Uterus (tissue), 4 donors: Measurements from ENCODE around the gene CHRND. TPM values are rescaled to one million over a fixed set of nuclear protein-coding genes. Genes with fewer than 3 reads are reported as not detected.

ENCODE experiments used
- DNase-seq, 2 donors: peaks; one replicate each; pipeline ENCODE4 v3.0.0-alpha.2; 2019 to 2020
- H3K27ac ChIP-seq, 2 donors: fragments of 200-600 bp; sonication (generic); 1 replicate in 1 of 2; 2 replicates in 1 of 2; pipeline ENCODE4 v1.5.1; 2016 to 2018
- H3K27me3 ChIP-seq, 2 donors: fragments of 200-600 bp; sonication (generic); one replicate each; pipeline ENCODE4 v1.5.1; 2018 to 2019; ENCODE audit warnings: control low read depth in 1 of 2
- H3K36me3 ChIP-seq, 2 donors: fragments of 200-600 bp; sonication (generic); one replicate each; pipeline ENCODE4 v1.5.1; 2019; ENCODE audit warnings: control low read depth in 1 of 2
- H3K4me1 ChIP-seq, 2 donors: fragments of 200-600 bp; sonication (generic); one replicate each; pipeline ENCODE4 v1.5.1; 2018 to 2019; ENCODE audit warnings: control low read depth in 1 of 2
- H3K4me3 ChIP-seq, 2 donors: fragments of 200-600 bp; sonication (generic); 1 replicate in 1 of 2; 2 replicates in 1 of 2; pipeline ENCODE4 v1.5.1; 2018 to 2019; ENCODE audit warnings: mild to moderate bottlenecking in 1 of 2
- H3K9me3 ChIP-seq, 2 donors: fragments of 200-600 bp; sonication (generic); one replicate each; pipeline ENCODE4 v1.5.1; 2019; ENCODE audit warnings: control low read depth in 1 of 2
- POLR2A ChIP-seq, 2 donors: fragments of 450-650 bp; IDR thresholded peaks; one replicate each; pipeline ENCODE4 v1.6.1; 2016; ENCODE audit warnings: antibody characterized with exemption in 2 of 2, mild to moderate bottlenecking in 1 of 2, moderate library complexity in 1 of 2
- intact Hi-C: fragments of 100-400 bp; cut with DNase I; formaldehyde crosslinking; loops from one replicate; pipeline ENCODE4 v1.15.1; 2023; ENCODE audit warnings: low total_unique reads
- total RNA-seq, 4 donors: library from RNA; depleted of rRNA in 3 of 4; stranded (reverse); fragments of >200 nt in 3 of 4; gene quantifications; one replicate each; pipeline versions ENCODE4 v1.1.0 to v1.2.4, GENCODE V29; 2014 to 2023
- TF ChIP-seq, protein P1 (sequence below), 4 experiments: fragments of 200-600 bp in 2 of 4; fragments of 450-650 bp in 2 of 4; sonication (generic) in 2 of 4; IDR thresholded peaks; one replicate each; pipeline ENCODE4 v1.5.1; 2016 to 2019; ENCODE audit warnings: antibody characterized with exemption in 4 of 4, mild to moderate bottlenecking in 2 of 4, moderate library complexity in 1 of 4
- donor health status: DM: yes; HTN: yes; CAD: no.

CHRND gene
- total RNA-seq, 4 donors from 2014 or later: not detected

DNA sequence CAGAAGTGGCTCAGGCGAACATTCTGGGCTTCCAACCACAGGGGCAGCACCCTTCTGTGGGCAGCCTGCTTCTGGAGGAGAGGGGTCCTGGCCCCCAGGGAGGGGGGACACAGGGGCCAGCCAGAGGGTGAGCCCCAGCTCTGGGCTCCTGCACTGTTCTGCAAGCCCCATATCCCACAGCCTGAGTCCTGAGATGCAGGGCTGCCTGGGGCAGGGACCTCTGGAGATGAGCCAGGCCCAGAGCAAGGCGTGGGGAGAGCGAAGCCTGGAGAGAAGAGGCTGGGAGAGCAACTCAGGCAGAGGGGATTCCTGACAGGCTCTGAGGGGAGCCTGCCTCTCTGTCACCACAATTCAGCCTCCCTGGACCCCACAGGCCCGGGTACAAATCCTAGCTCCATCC, 19.3 kb upstream of the CHRND start:
- Histone ChIP-seq H3K4me3 (no peak overlapping the region), H3K27ac (no peak overlapping the region), H3K36me3 (no peaks in the 10 kb centered on the region), H3K9me3 (no peaks in the 10 kb centered on the region), H3K27me3 (no peaks in the 10 kb centered on the region), H3K4me1 (peaks cover 0 to 3% of the 10 kb centered on the region in 2 donors)
- intact Hi-C loops: no loop called here
- TF ChIP-seq POLR2A (IDR thresholded peaks at IDR 0.05): no peak
- TF ChIP-seq, protein P1, sequence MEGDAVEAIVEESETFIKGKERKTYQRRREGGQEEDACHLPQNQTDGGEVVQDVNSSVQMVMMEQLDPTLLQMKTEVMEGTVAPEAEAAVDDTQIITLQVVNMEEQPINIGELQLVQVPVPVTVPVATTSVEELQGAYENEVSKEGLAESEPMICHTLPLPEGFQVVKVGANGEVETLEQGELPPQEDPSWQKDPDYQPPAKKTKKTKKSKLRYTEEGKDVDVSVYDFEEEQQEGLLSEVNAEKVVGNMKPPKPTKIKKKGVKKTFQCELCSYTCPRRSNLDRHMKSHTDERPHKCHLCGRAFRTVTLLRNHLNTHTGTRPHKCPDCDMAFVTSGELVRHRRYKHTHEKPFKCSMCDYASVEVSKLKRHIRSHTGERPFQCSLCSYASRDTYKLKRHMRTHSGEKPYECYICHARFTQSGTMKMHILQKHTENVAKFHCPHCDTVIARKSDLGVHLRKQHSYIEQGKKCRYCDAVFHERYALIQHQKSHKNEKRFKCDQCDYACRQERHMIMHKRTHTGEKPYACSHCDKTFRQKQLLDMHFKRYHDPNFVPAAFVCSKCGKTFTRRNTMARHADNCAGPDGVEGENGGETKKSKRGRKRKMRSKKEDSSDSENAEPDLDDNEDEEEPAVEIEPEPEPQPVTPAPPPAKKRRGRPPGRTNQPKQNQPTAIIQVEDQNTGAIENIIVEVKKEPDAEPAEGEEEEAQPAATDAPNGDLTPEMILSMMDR (IDR thresholded peaks at IDR 0.05): no peak
- no peak for DNase-seq

DNA sequence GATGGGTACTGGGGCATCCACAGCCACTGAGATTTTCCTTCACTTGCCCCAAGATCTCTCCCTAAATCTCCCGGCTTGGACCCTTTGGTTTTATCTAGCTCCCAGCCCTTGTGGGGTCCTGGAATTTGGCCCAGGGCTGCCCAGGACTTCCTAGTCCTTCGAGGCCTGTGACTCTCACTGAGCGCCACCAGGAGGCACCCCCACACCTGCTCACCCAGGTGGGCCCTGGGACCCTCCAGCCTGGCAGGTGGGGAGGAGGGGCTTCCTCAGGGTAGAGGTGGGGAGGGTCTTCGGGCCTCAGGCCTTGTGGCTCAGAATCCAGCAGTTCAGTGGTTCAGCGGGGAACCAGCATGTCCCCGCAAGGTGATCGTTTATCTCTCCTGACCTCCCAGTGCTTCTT, 17.7 kb upstream of the CHRND start:
- Histone ChIP-seq H3K9me3 (no peaks in the 10 kb centered on the region), H3K4me3 (no peak overlapping the region), H3K27me3 (no peaks in the 10 kb centered on the region), H3K4me1 (peaks cover 0 to 3% of the 10 kb centered on the region in 2 donors), H3K27ac (no peak overlapping the region), H3K36me3 (no peaks in the 10 kb centered on the region)
- TF ChIP-seq, protein P1 (IDR thresholded peaks at IDR 0.05): no peak
- TF ChIP-seq POLR2A (IDR thresholded peaks at IDR 0.05): no peak
- DNase-seq: no peak
- intact Hi-C loops: no loop called here

DNA sequence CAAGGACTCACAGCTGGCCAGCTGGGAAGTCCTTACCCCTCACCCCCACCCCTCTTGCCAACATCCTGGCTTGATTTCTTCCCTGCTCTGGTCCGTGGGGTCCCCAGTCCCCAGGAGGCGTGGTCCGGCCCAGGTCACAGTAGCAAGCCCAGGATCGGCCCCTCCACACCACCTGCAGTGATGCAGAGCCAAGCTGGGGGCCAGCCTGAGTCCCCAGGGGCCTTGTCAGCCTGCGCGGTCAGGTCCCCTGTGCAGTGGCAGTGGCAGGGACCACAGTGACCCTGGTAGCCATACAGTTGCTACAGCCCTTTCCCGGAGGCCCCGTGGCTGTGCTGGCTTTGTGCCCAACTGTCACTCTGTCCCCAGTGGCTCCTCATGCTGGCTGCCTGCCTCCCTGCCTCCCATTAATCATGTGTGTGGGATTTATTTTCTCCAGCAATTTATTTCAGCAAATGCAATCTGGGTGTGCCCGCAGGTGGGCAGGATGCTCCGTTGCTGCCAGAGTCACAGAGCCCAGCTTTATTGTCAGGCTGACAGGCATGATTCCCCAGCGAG, 14.5 kb upstream of the CHRND start:
- Histone ChIP-seq H3K4me1 (no peaks in the 10 kb centered on the region), H3K27ac (no peak overlapping the region), H3K27me3 (no peaks in the 10 kb centered on the region), H3K4me3 (no peak overlapping the region), H3K9me3 (no peaks in the 10 kb centered on the region), H3K36me3 (no peaks in the 10 kb centered on the region)
- intact Hi-C loops: no loop called here
- DNase-seq: no peak
- TF ChIP-seq, protein P1 (IDR thresholded peaks at IDR 0.05): no peak
- no peak for TF ChIP-seq POLR2A (IDR thresholded peaks at IDR 0.05)

DNA sequence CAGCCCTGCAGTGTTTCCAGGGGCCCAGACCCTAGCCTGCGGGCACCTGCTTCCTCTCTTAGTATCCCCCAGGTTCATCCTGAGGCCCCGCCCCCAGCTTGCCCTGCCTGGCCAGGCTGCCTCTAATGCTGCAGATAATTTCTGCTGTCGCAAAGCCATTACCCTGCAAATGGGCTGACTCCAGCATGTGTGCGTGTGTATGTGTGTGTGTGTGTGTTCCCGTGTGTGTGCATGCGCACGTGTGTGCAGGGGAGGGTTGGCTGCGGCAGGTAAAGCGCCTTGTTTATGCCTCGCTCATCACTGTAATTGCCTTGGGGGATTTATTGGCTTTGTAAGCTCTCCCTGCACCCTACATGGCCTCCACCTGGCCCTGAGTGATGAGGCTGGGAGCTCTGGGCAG, 13.4 kb upstream of the CHRND start:
- intact Hi-C loops: no loop called here
- no peak for TF ChIP-seq POLR2A (IDR thresholded peaks at IDR 0.05)
- TF ChIP-seq, protein P1 (IDR thresholded peaks at IDR 0.05): no peak
- H3K27me3 ChIP-seq: no peaks in the 10 kb centered on the region
- no peaks in the 10 kb centered on the region for H3K4me1 ChIP-seq
- no peaks in the 10 kb centered on the region for H3K36me3 ChIP-seq
- H3K9me3 ChIP-seq: no peaks in the 10 kb centered on the region
- no peak overlapping the region for H3K4me3 ChIP-seq
- DNase-seq: no peak
- H3K27ac ChIP-seq: no peak overlapping the region

DNA sequence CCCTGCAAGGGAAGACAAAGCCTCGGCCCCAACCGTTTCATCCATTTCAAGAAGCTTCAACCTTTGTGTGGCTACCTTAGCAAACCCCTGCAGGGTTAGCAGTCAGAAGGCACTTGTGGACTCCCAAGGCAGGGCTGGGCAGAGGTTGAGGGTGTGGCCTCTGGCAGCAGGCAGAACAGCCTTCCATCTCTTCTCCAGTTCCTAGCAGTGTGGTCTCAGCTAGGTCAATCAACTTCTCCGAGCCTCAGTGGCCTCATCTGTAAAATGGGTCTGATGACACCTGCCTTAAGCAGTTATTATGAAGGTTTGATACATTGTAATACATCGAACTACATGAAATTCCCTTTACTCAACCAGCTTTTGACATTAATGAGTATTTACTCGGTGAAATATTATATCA, 12.6 kb upstream of the CHRND start:
- no peaks in the 10 kb centered on the region for H3K9me3 ChIP-seq
- no peak overlapping the region for H3K4me3 ChIP-seq
- no peak for TF ChIP-seq POLR2A (IDR thresholded peaks at IDR 0.05)
- TF ChIP-seq, protein P1 (IDR thresholded peaks at IDR 0.05): no peak
- H3K36me3 ChIP-seq: no peaks in the 10 kb centered on the region
- H3K27me3 ChIP-seq: no peaks in the 10 kb centered on the region
- intact Hi-C loops: no loop called here
- DNase-seq: no peak
- no peak overlapping the region for H3K27ac ChIP-seq
- no peaks in the 10 kb centered on the region for H3K4me1 ChIP-seq
